HepG2 (cell line): ENCODE data around the gene NHERF2. TPM values are rescaled to one million over a fixed set of nuclear protein-coding genes. Genes with fewer than 3 reads are reported as not detected.
"Not testable (repeated sequence)": the region's sequence is repeated elsewhere in the genome, so short reads cannot be mapped to it uniquely, and the experiment has no call there.

Source experiments
- NR2C2 ChIP-seq: sonication (generic); formaldehyde crosslinking; IDR thresholded peaks from 2 replicates; pipeline ENCODE4 v1.4.0; 2020; ENCODE audit warnings: missing genetic modification reagents, mild to moderate bottlenecking, moderate library complexity, borderline replicate concordance
- NR2F6 ChIP-seq, 2 experiments: IDR thresholded peaks; 2 replicates each; pipeline ENCODE4 v1.6.1; 2016; ENCODE audit warnings: antibody characterized with exemption in 1 of 2, mild to moderate bottlenecking in 1 of 2
- POLR2A ChIP-seq, 2 experiments: IDR thresholded peaks; 2 replicates each; pipeline ENCODE4 v1.6.1; 2011; ENCODE audit warnings: low read depth in 2 of 2, low read length in 2 of 2, mild to moderate bottlenecking in 1 of 2, moderate library complexity in 1 of 2; ENCODE audit not compliant: insufficient read depth in 1 of 2
- PRDM15 ChIP-seq: sonication (generic); formaldehyde crosslinking; IDR thresholded peaks from 2 replicates; pipeline ENCODE4 v1.4.0; 2020; ENCODE audit warnings: missing genetic modification reagents
- RBFOX2 ChIP-seq: fragments of 200-400 bp; formaldehyde crosslinking; IDR thresholded peaks from 2 replicates; pipeline ENCODE4 v1.6.1; 2017; ENCODE audit warnings: low read depth, mild to moderate bottlenecking, low read length
- RXRA ChIP-seq: sonication (generic); formaldehyde crosslinking; IDR thresholded peaks from 2 replicates; pipeline ENCODE4 v1.5.1; 2020; ENCODE audit warnings: missing genetic modification reagents
- SAP130 ChIP-seq: IDR thresholded peaks from 2 replicates; pipeline ENCODE4 v1.6.1; 2016; ENCODE audit warnings: low read depth
- SRSF1 ChIP-seq: fragments of 200-400 bp; formaldehyde crosslinking; optimal IDR thresholded peaks from 2 replicates; pipeline ENCODE3; 2017; ENCODE audit warnings: mild to moderate bottlenecking, low read depth, low read length, moderate library complexity
- UBTF ChIP-seq: sonication (generic); formaldehyde crosslinking; IDR thresholded peaks from 2 replicates; pipeline ENCODE4 v1.4.0; 2020; ENCODE audit warnings: mild to moderate bottlenecking, missing genetic modification reagents
- XRCC5 ChIP-seq: fragments of 200-400 bp; formaldehyde crosslinking; optimal IDR thresholded peaks from 2 replicates; pipeline ENCODE3; 2017; ENCODE audit warnings: mild to moderate bottlenecking, low read length
- ZFX ChIP-seq: sonication (generic); formaldehyde crosslinking; IDR thresholded peaks from 2 replicates; pipeline ENCODE4 v1.4.0; 2020; ENCODE audit warnings: mild to moderate bottlenecking, low read depth, missing genetic modification reagents, moderate library complexity
- ZNF263 ChIP-seq: sonication (generic); formaldehyde crosslinking; IDR thresholded peaks from 2 replicates; pipeline ENCODE4 v1.4.0; 2020; ENCODE audit warnings: missing genetic modification reagents
- ZNF605 ChIP-seq: sonication (generic); formaldehyde crosslinking; IDR thresholded peaks from 2 replicates; pipeline ENCODE4 v1.8.0; 2022; ENCODE audit warnings: mild to moderate bottlenecking, missing genetic modification reagents
- ZNF672 ChIP-seq: sonication (generic); formaldehyde crosslinking; IDR thresholded peaks from 2 replicates; pipeline ENCODE4 v1.8.1; 2022; ENCODE audit warnings: missing genetic modification reagents
- polyA plus RNA-seq, 8 experiments: library from polyadenylated mRNA; depleted of rRNA in 3 of 8; stranded (reverse) in 7 of 8; unstranded in 1 of 8; fragments of >200 nt; fragmentation: Illumina TruSeq in 4 of 8; extraction: Trizol in 4 of 8; gene quantifications; 2 replicates each; pipeline versions ENCODE4 v1.2.1 to v1.2.3, GENCODE V29; 2011 to 2016; ENCODE audit warnings: low read depth in 4 of 8, missing spikeins in 1 of 8, mixed read lengths in 1 of 8; ENCODE audit not compliant: insufficient read depth in 1 of 8
- total RNA-seq, 5 experiments: library from RNA; depleted of rRNA; stranded (reverse); fragments of >200 nt; fragmentation: Illumina TruSeq; extraction: Trizol; gene quantifications; 2 replicates each; pipeline ENCODE4 v1.2.3, GENCODE V29; 2016; ENCODE audit warnings: low read depth in 1 of 5
- TF ChIP-seq, protein P1 (sequence below): sonication (generic); formaldehyde crosslinking; IDR thresholded peaks from 2 replicates; pipeline ENCODE4 v1.9.0; 2022; ENCODE audit warnings: missing genetic modification reagents, mild to moderate bottlenecking, borderline replicate concordance

The NHERF2 gene
- total and polyA plus RNA-seq, 2 of the 13 experiments (the other 11 are each of a cell fraction or from before 2014, with no cell fraction given) = 23.7 to 39.3 TPM

- peak; percentile 96 for TF ChIP-seq PRDM15 (CRISPR knock-in tag)
- 0 out of 4 replicates have a peak, but pooled peaks of 1 of the 2 experiments have one; percentile 9 for TF ChIP-seq POLR2A (IDR thresholded peaks at IDR 0.05; ENCODE audit: insufficient read depth in 1 of 2, low read depth in 2 of 2, low read length in 2 of 2)
- TF ChIP-seq, protein P1, sequence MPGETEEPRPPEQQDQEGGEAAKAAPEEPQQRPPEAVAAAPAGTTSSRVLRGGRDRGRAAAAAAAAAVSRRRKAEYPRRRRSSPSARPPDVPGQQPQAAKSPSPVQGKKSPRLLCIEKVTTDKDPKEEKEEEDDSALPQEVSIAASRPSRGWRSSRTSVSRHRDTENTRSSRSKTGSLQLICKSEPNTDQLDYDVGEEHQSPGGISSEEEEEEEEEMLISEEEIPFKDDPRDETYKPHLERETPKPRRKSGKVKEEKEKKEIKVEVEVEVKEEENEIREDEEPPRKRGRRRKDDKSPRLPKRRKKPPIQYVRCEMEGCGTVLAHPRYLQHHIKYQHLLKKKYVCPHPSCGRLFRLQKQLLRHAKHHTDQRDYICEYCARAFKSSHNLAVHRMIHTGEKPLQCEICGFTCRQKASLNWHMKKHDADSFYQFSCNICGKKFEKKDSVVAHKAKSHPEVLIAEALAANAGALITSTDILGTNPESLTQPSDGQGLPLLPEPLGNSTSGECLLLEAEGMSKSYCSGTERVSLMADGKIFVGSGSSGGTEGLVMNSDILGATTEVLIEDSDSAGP (CRISPR knock-in tag) = peak; percentile 67; the same call in 1 of the 2 replicates
- TF ChIP-seq SAP130 = peak; percentile 17; the same call in 1 of the 2 replicates
- TF ChIP-seq NR2C2 (CRISPR knock-in tag) = peak; percentile 75
- TF ChIP-seq ZFX (CRISPR knock-in tag) = peak; percentile 43
- TF ChIP-seq UBTF (CRISPR knock-in tag) = peak; percentile 57
- 0 out of 2 replicates have a peak, but pooled peaks have one; percentile 6 for TF ChIP-seq NR2F6 (IDR thresholded peaks at IDR 0.05)
- not testable (repeated sequence) for TF ChIP-seq NR2F6 (CRISPR knock-in tag; IDR thresholded peaks at IDR 0.05)
- peak; percentile 23; the same call in 1 of the 2 replicates for TF ChIP-seq RXRA (CRISPR knock-in tag)
- 0 out of 2 replicates have a peak, but pooled peaks have one; percentile 30 for TF ChIP-seq ZNF605
- TF ChIP-seq RBFOX2 = peak; percentile 81
- peak; percentile 80; the same call in 1 of the 2 replicates for TF ChIP-seq ZNF263
- peak; percentile 57 for TF ChIP-seq XRCC5
- TF ChIP-seq SRSF1 = peak; percentile 86
- peak; percentile 99 for TF ChIP-seq ZNF672
These were observed 7.4 kb downstream of the NHERF2 start (continued) for GRCh38 chr16:2033909-2034695.
